IMR-90 (cell line): ENCODE data around the gene DERL3.

Source experiments
- CTCF ChIP-seq: conservative IDR thresholded peaks from 2 replicates; pipeline ENCODE4 v1.5.1; 2012; ENCODE audit warnings: mild to moderate bottlenecking, low read depth, low read length, improper control_type of control experiment
- ELK1 ChIP-seq: fragments of 150-350 bp; IDR thresholded peaks from 2 replicates; pipeline ENCODE4 v1.6.1; 2016; ENCODE audit warnings: low read depth, mild to moderate bottlenecking, low read length, moderate library complexity, borderline replicate concordance
- MAZ ChIP-seq: IDR thresholded peaks from 2 replicates; pipeline ENCODE4 v1.6.1; 2012; ENCODE audit warnings: low read depth, mild to moderate bottlenecking, low read length, improper control_type of control experiment, moderate library complexity, borderline replicate concordance
- POLR2A ChIP-seq: IDR thresholded peaks from 2 replicates; pipeline ENCODE4 v1.6.1; 2012; ENCODE audit warnings: mild to moderate bottlenecking, low read depth, low read length
- RFX5 ChIP-seq: IDR thresholded peaks from 2 replicates; pipeline ENCODE4 v1.8.0; 2012; ENCODE audit warnings: low read depth, mild to moderate bottlenecking, low read length, moderate library complexity
- USF2 ChIP-seq: fragments of 150-350 bp; IDR thresholded peaks from 2 replicates; pipeline ENCODE4 v1.6.1; 2017; ENCODE audit warnings: mild to moderate bottlenecking, antibody characterized with exemption, low read length, low read depth

GRCh38 chr22:23829845-23830372 lies 8.9 kb downstream of the DERL3 start:
- TF ChIP-seq POLR2A, result no peak
- no peak for TF ChIP-seq CTCF
- TF ChIP-seq ELK1, result no peak
- peak; percentile 89 for TF ChIP-seq USF2
- no peak for TF ChIP-seq RFX5
- TF ChIP-seq MAZ, result no peak
